IPS DF 6.9 (cell line): ENCODE results near the gene SERTAD2.

Experiments used
- DNase-seq: peaks from one replicate; pipeline ENCODE4 v3.0.0-alpha.2; 2013; ENCODE audit warnings: low read depth, low spot score
- H3K27ac ChIP-seq: one replicate; pipeline ENCODE4 v1.5.1; 2013; ENCODE audit warnings: low read length, control low read depth
- H3K27me3 ChIP-seq: 2 replicates; pipeline ENCODE4 v1.6.1; 2013; ENCODE audit warnings: mild to moderate bottlenecking, low read length; ENCODE audit not compliant: control insufficient read depth, insufficient read depth
- H3K36me3 ChIP-seq: 2 replicates; pipeline ENCODE4 v1.6.1; 2013; ENCODE audit warnings: low read length; ENCODE audit not compliant: control insufficient read depth, insufficient read depth
- H3K4me1 ChIP-seq: 2 replicates; pipeline ENCODE4 v1.6.1; 2013; ENCODE audit warnings: low read length; ENCODE audit not compliant: control insufficient read depth, insufficient read depth
- H3K4me3 ChIP-seq: 2 replicates; pipeline ENCODE4 v1.5.1; 2013; ENCODE audit warnings: mild to moderate bottlenecking, low read length
- H3K9me3 ChIP-seq: 2 replicates; pipeline ENCODE4 v1.6.1; 2013; ENCODE audit warnings: low read length, inconsistent platforms; ENCODE audit not compliant: control insufficient read depth, insufficient read depth
- WGBS: extraction: QIAGEN DNeasy Blood & Tissue Kit; methylation state at CpG from one replicate; pipeline ENCODE4 v1.1.7; 2013; ENCODE audit warnings: mixed read lengths, missing lambda C conversion rate; ENCODE audit not compliant: insufficient read length, insufficient coverage; 5-methylcytosine and 5-hydroxymethylcytosine counted together

Gene SERTAD2

GRCh38 chr2:64637000-64637635 is 16.6 kb downstream of the SERTAD2 start:
- no CpG with 5 or more reads among the region's 9 CpGs for WGBS
- Histone ChIP-seq H3K27ac (no peak overlapping the region), H3K9me3 (no peaks in the 10 kb centered on the region), H3K36me3 (0 out of 2 replicates have a peak, but pooled peaks cover 6% of the 10 kb centered on the region), H3K4me3 (no peak overlapping the region), H3K4me1 (peaks cover 3% of the 10 kb centered on the region), H3K27me3 (no peaks in the 10 kb centered on the region)
- DNase-seq: no peak

GRCh38 chr2:64635976-64636911 is 17.5 kb downstream of the SERTAD2 start:
- Histone ChIP-seq H3K4me3 (no peak overlapping the region), H3K4me1 (peaks cover 3% of the 10 kb centered on the region), H3K27ac (no peak overlapping the region), H3K36me3 (0 out of 2 replicates have a peak, but pooled peaks cover 6% of the 10 kb centered on the region), H3K27me3 (no peaks in the 10 kb centered on the region), H3K9me3 (no peaks in the 10 kb centered on the region)
- no peak for DNase-seq
- WGBS: no CpG with 5 or more reads among the region's 38 CpGs

GRCh38 chr2:64634345-64635267 is 19.1 kb downstream of the SERTAD2 start:
- H3K4me1 ChIP-seq: no peaks in the 10 kb centered on the region
- no peak for DNase-seq
- H3K9me3 ChIP-seq: no peaks in the 10 kb centered on the region
- no CpG with 5 or more reads among the region's 11 CpGs for WGBS
- H3K4me3 ChIP-seq: no peak overlapping the region
- H3K36me3 ChIP-seq: 0 out of 2 replicates have a peak, but pooled peaks cover 6% of the 10 kb centered on the region
- H3K27ac ChIP-seq: no peak overlapping the region
- no peaks in the 10 kb centered on the region for H3K27me3 ChIP-seq

- WGBS: no CpG with 5 or more reads among the region's 9 CpGs
- Histone ChIP-seq H3K4me1 (no peaks in the 10 kb centered on the region), H3K4me3 (no peak overlapping the region), H3K36me3 (0 out of 2 replicates have a peak, but pooled peaks cover 6% of the 10 kb centered on the region), H3K9me3 (no peaks in the 10 kb centered on the region), H3K27ac (no peak overlapping the region), H3K27me3 (no peaks in the 10 kb centered on the region)
- no peak for DNase-seq
These were observed 20.6 kb downstream of the SERTAD2 start for GRCh38 chr2:64632835-64633819.

GRCh38 chr2:64631771-64632170 is 21.9 kb downstream of the SERTAD2 start:
- Histone ChIP-seq H3K4me3 (no peak overlapping the region), H3K9me3 (no peaks in the 10 kb centered on the region), H3K4me1 (no peaks in the 10 kb centered on the region), H3K27ac (no peak overlapping the region), H3K36me3 (0 out of 2 replicates have a peak, but pooled peaks cover 6% of the 10 kb centered on the region), H3K27me3 (no peaks in the 10 kb centered on the region)
- DNase-seq: no peak
- WGBS: no CpG with 5 or more reads among the region's 3 CpGs

GRCh38 chr2:64630752-64631151 is 23.0 kb downstream of the SERTAD2 start:
- WGBS: no CpG with 5 or more reads among the region's 10 CpGs

GRCh38 chr2:64629875-64630274 is 23.8 kb downstream of the SERTAD2 start:
- Histone ChIP-seq H3K4me3 (no peak overlapping the region), H3K27me3 (no peaks in the 10 kb centered on the region), H3K27ac (no peak overlapping the region), H3K9me3 (no peaks in the 10 kb centered on the region), H3K4me1 (no peaks in the 10 kb centered on the region), H3K36me3 (no peaks in the 10 kb centered on the region)
- no CpG with 5 or more reads among the region's 7 CpGs for WGBS
- no peak for DNase-seq

More at GRCh38 chr2:64630752-64631151, 23.0 kb downstream of the SERTAD2 start:
- Histone ChIP-seq H3K9me3 (no peaks in the 10 kb centered on the region), H3K4me1 (no peaks in the 10 kb centered on the region), H3K36me3 (0 out of 2 replicates have a peak, but pooled peaks cover 1% of the 10 kb centered on the region), H3K27me3 (no peaks in the 10 kb centered on the region), H3K27ac (no peak overlapping the region), H3K4me3 (no peak overlapping the region)
- DNase-seq: no peak

GRCh38 chr2:64629329-64629781 is 24.4 kb downstream of the SERTAD2 start:
- no peak overlapping the region for H3K27ac ChIP-seq
- no peak overlapping the region for H3K4me3 ChIP-seq
- WGBS: no CpG with 5 or more reads among the region's 10 CpGs
- H3K9me3 ChIP-seq: no peaks in the 10 kb centered on the region
- no peaks in the 10 kb centered on the region for H3K27me3 ChIP-seq
- no peaks in the 10 kb centered on the region for H3K36me3 ChIP-seq
- H3K4me1 ChIP-seq: no peaks in the 10 kb centered on the region
- DNase-seq: no peak
